GM12878 (cell line): ENCODE results near the gene CAV2. TPM values are rescaled to one million over a fixed set of nuclear protein-coding genes. Genes with fewer than 3 reads are reported as not detected.
A peak's percentile ranks its signal among the peaks of the same experiment; 100 is the strongest.

Source experiments
- CBX3 ChIP-seq: fragments of 200-600 bp; sonication (generic); IDR thresholded peaks from 2 replicates; pipeline ENCODE4 v1.6.1; 2016; ENCODE audit warnings: low read depth, borderline replicate concordance
- CHD1 ChIP-seq: IDR thresholded peaks from 2 replicates; pipeline ENCODE4 v1.6.1; 2012; ENCODE audit warnings: low read depth, low read length, improper control_type of control experiment
- EED ChIP-seq: sonication (generic); IDR thresholded peaks from 2 replicates; pipeline ENCODE4 v1.6.1; 2016; ENCODE audit warnings: antibody characterized with exemption, low read depth
- HCFC1 ChIP-seq: fragments of 150-350 bp; IDR thresholded peaks from 2 replicates; pipeline ENCODE4 v1.6.1; 2014; ENCODE audit warnings: low read length
- IRF5 ChIP-seq: fragments of 450-650 bp; IDR thresholded peaks from 2 replicates; pipeline ENCODE4 v1.6.1; 2017; ENCODE audit warnings: borderline replicate concordance
- MAX ChIP-seq: IDR thresholded peaks from 2 replicates; pipeline ENCODE4 v1.6.1; 2012; ENCODE audit warnings: low read depth, low read length, improper control_type of control experiment
- MYB ChIP-seq: fragments of 150-350 bp; IDR thresholded peaks from 2 replicates; pipeline ENCODE4 v1.6.1; 2014; ENCODE audit warnings: mild to moderate bottlenecking, low read depth, low read length, borderline replicate concordance
- PBX3 ChIP-seq: IDR thresholded peaks from 2 replicates; pipeline ENCODE4 v1.6.1; 2011; ENCODE audit warnings: mild to moderate bottlenecking, low read depth, low read length, moderate library complexity; ENCODE audit not compliant: insufficient replicate concordance
- RFX5 ChIP-seq: IDR thresholded peaks from 2 replicates; pipeline ENCODE4 v1.6.1; 2011; ENCODE audit warnings: low read depth, low read length, improper control_type of control experiment
- SIN3A ChIP-seq: IDR thresholded peaks from 2 replicates; pipeline ENCODE4 v1.6.1; 2012; ENCODE audit warnings: low read depth, low read length, improper control_type of control experiment
- SMC3 ChIP-seq: IDR thresholded peaks from 2 replicates; pipeline ENCODE4 v1.6.1; 2011; ENCODE audit warnings: low read length, improper control_type of control experiment, borderline replicate concordance
- SPI1 ChIP-seq: IDR thresholded peaks from 2 replicates; pipeline ENCODE4 v1.6.1; 2011; ENCODE audit warnings: low read depth, mild to moderate bottlenecking, low read length, moderate library complexity, borderline replicate concordance; ENCODE audit not compliant: insufficient read depth
- SREBF2 ChIP-seq: IDR thresholded peaks from 2 replicates; pipeline ENCODE4 v1.6.1; 2012; ENCODE audit warnings: mild to moderate bottlenecking, low read length
- SRF ChIP-seq, 2 experiments: IDR thresholded peaks; 2 replicates each; pipeline ENCODE4 v1.6.1; 2011; ENCODE audit warnings: low read depth in 2 of 2, low read length in 2 of 2, mild to moderate bottlenecking in 1 of 2, moderate library complexity in 1 of 2
- polyA plus RNA-seq, 11 experiments: library from polyadenylated mRNA; depleted of rRNA in 4 of 11; unstranded in 6 of 11; stranded (reverse) in 5 of 11; fragments of >200 nt; fragmentation: Nextera tagmentation in 4 of 11; fragmentation: Illumina TruSeq in 1 of 11; extraction: Ambion mirVana in 4 of 11; extraction: Trizol in 1 of 11; gene quantifications; 1 replicate in 1 of 11; 2 replicates in 10 of 11; pipeline versions ENCODE4 v1.2.1 to v1.2.3, GENCODE V29; 2011 to 2016; ENCODE audit warnings: inconsistent platforms in 2 of 11, missing spikeins in 2 of 11, low read depth in 1 of 11
- total RNA-seq, 4 experiments: library from RNA; depleted of rRNA in 3 of 4; stranded (reverse); fragments of >200 nt in 3 of 4; fragmentation: Illumina TruSeq in 1 of 4; extraction: Trizol in 1 of 4; gene quantifications; 2 replicates each; pipeline versions ENCODE4 v1.2.1 to v1.2.3, GENCODE V29; 2013 to 2021
- TF ChIP-seq, protein P1 (sequence below): fragments of 450-650 bp; IDR thresholded peaks from 2 replicates; pipeline ENCODE4 v1.6.1; 2016; ENCODE audit warnings: mild to moderate bottlenecking

Gene CAV2
- total and polyA plus RNA-seq, 10 of the 15 experiments (the other 5 are each of a cell fraction or from before 2014, with no cell fraction given), result 0.77 to 11.4 (median 2.5) TPM

DNA sequence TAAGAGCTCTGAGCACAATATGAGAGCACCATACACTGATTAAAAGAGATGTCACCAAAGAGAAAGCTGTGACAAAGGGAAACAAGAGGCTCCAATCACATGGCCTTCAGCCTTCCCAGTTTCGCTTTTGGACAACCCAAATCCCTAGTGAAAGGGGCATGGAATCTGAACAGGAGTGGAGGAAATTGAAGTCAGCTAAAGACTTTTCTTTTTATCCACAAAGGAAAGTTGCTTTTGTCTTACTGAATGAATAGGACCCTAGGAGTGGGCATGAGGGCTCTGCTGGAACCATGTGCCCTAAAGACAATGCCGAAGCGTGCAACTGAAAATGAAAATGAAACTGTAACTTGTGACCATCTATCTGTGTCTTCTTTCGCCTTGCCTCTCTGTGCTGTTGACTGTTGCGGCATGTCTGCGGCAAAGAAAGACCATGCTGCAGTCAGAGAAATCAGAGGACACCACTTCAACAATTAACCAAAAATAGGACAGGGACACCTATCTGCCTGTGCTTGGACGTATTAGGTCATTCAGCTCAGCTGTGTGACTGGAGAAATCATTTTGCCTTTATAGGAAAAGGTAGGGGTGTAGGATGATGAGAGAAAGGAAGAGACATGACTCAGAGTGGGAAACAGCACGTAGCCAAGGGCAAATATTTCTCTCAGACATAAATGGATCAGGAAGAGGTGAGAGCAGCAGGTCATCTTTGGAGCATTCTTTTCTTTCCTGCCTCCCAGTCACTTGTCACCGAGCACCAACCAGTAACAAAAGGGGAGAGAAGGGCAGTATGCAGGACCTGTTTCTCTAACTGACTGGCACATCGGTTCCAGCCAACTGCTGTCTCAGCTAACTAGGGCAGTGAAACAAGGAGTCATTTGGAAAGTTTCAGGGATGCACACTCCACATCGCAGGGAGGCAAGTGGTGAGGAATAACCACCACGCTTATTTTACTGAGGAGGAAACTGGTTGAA lies 12.3 kb downstream of the CAV2 start (continued):
- no peak for TF ChIP-seq PBX3
- TF ChIP-seq SREBF2, result no peak
- TF ChIP-seq CHD1, result no peak
- no peak for TF ChIP-seq HCFC1
- no peak for TF ChIP-seq CBX3
- TF ChIP-seq, protein P1, sequence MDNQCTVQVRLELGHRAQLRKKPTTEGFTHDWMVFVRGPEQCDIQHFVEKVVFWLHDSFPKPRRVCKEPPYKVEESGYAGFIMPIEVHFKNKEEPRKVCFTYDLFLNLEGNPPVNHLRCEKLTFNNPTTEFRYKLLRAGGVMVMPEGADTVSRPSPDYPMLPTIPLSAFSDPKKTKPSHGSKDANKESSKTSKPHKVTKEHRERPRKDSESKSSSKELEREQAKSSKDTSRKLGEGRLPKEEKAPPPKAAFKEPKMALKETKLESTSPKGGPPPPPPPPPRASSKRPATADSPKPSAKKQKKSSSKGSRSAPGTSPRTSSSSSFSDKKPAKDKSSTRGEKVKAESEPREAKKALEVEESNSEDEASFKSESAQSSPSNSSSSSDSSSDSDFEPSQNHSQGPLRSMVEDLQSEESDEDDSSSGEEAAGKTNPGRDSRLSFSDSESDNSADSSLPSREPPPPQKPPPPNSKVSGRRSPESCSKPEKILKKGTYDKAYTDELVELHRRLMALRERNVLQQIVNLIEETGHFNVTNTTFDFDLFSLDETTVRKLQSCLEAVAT, result peak; percentile 32; the same call in 1 of the 2 replicates
- TF ChIP-seq SPI1, result no peak
- TF ChIP-seq SMC3, result no peak
- TF ChIP-seq MAX, result peak; percentile 87; the same call in 1 of the 2 replicates
- TF ChIP-seq IRF5, result no peak
- no peak; the same call in 1 of the 2 replicates for TF ChIP-seq SIN3A
- 0 out of 2 replicates have a peak, but pooled peaks have one; percentile 32 for TF ChIP-seq RFX5
- no peak for TF ChIP-seq MYB
- TF ChIP-seq EED, result no peak; the same call in 1 of the 2 replicates
- TF ChIP-seq SRF (IDR thresholded peaks at IDR 0.05; ENCODE audit: low read depth in 2 of 2, low read length in 2 of 2), result no peak
